Dendritic cell treated with granulocyte-macrophage colony-stimulating factor and Interleukin-4, amounts not matched to agents 40 ng/mL and 50 ng/mL, for 4 days (primary cell): Measurements from ENCODE around the gene FGF4.

Source experiments
- H3K27ac Mint-ChIP-seq: one replicate; pipeline ENCODE4 v1.8.0; 2022; ENCODE audit warnings: mild to moderate bottlenecking, mixed read lengths
- H3K27me3 Mint-ChIP-seq: one replicate; pipeline ENCODE4 v1.8.0; 2022; ENCODE audit warnings: mild to moderate bottlenecking, mixed read lengths
- H3K36me3 Mint-ChIP-seq: one replicate; pipeline ENCODE4 v1.8.0; 2022; ENCODE audit warnings: low read depth, mixed read lengths
- H3K4me1 Mint-ChIP-seq: one replicate; pipeline ENCODE4 v1.8.0; 2022; ENCODE audit warnings: low read depth, mixed read lengths
- H3K4me3 Mint-ChIP-seq: one replicate; pipeline ENCODE4 v1.8.0; 2022; ENCODE audit warnings: mild to moderate bottlenecking, moderate library complexity, mixed read lengths
- H3K9me3 Mint-ChIP-seq: one replicate; pipeline ENCODE4 v1.8.0; 2022; ENCODE audit warnings: mixed read lengths
- intact Hi-C: fragments of 100-400 bp; cut with micrococcal nuclease; formaldehyde crosslinking; loops from one replicate; pipeline ENCODE4 v1.15.0; 2022

Gene FGF4

DNA sequence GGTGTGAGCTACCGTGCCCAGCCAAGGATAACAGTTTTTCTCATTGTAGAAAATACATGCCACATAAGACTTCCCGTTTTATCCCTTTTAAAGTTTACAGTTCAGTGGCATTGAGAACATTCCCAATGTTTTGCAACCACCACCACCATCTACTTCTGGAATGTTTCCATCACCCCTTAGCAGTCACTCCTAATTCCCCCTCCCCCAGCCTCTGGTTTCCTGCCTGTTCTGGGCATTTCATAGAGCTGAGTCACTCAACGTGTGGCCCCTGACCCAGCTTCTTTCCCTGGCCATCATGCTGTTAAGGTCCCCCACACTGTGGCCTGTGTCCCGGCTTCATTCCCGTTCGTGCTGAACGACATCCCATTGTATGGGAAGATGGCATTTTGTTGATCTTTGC, 30.7 kb downstream of the FGF4 start:
- Mint-ChIP-seq H3K27ac (no peak overlapping the region), H3K4me1 (no peaks in the 10 kb centered on the region), H3K9me3 (no peaks in the 10 kb centered on the region), H3K4me3 (no peak overlapping the region), H3K36me3 (no peaks in the 10 kb centered on the region), H3K27me3 (peaks cover 6% of the 10 kb centered on the region)
- intact Hi-C loops: no loop called here

GRCh38 chr11:69734841-69735240, 40.3 kb downstream of the FGF4 start:
- Mint-ChIP-seq H3K4me1 (no peaks in the 10 kb centered on the region), H3K27me3 (peaks cover 11% of the 10 kb centered on the region), H3K36me3 (no peaks in the 10 kb centered on the region), H3K9me3 (peaks cover 11% of the 10 kb centered on the region), H3K4me3 (no peak overlapping the region), H3K27ac (no peak overlapping the region)
- intact Hi-C loops: no loop called here

GRCh38 chr11:69734367-69734766, 40.8 kb downstream of the FGF4 start:
- Mint-ChIP-seq H3K27me3 (peaks cover 14% of the 10 kb centered on the region), H3K36me3 (no peaks in the 10 kb centered on the region), H3K4me1 (no peaks in the 10 kb centered on the region), H3K4me3 (no peak overlapping the region), H3K27ac (no peak overlapping the region), H3K9me3 (peaks cover 11% of the 10 kb centered on the region)
- intact Hi-C loops: no loop called here

DNA sequence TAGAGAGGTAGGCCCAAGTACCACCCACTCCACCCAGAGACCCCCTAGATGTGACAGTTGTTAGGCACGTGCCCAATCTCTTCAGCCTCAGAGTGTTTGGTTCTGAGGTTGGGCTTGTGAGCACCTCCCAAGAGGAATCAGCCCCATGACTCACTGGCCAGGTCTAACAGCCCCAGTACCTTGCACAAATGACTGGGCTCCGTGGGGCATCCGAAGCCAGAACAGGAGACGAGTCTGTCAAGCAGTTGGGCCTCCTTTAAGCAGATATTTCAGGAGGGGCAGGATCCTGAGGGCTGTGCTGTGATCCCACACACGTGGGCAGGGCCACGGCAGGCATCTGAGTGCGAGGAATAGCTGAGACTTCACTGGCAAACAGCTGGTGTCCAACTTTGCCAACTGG, 42.2 kb downstream of the FGF4 start:
- Mint-ChIP-seq H3K9me3 (peaks cover 11% of the 10 kb centered on the region), H3K27me3 (peaks cover 15% of the 10 kb centered on the region), H3K36me3 (no peaks in the 10 kb centered on the region), H3K27ac (no peak overlapping the region), H3K4me1 (no peaks in the 10 kb centered on the region), H3K4me3 (no peak overlapping the region)
- intact Hi-C loops: no loop called here

GRCh38 chr11:69731110-69731509, 44.0 kb downstream of the FGF4 start:
- Mint-ChIP-seq H3K36me3 (no peaks in the 10 kb centered on the region), H3K27me3 (peaks cover 26% of the 10 kb centered on the region), H3K9me3 (peaks cover 11% of the 10 kb centered on the region), H3K27ac (no peak overlapping the region), H3K4me3 (no peak overlapping the region), H3K4me1 (no peaks in the 10 kb centered on the region)
- intact Hi-C loops: no loop called here

- peaks cover 11% of the 10 kb centered on the region for H3K9me3 Mint-ChIP-seq
- H3K27ac Mint-ChIP-seq: no peak overlapping the region
- H3K36me3 Mint-ChIP-seq: no peaks in the 10 kb centered on the region
- intact Hi-C loops: no loop called here
- no peak overlapping the region for H3K4me3 Mint-ChIP-seq
- no peaks in the 10 kb centered on the region for H3K4me1 Mint-ChIP-seq
- peaks cover 29% of the 10 kb centered on the region for H3K27me3 Mint-ChIP-seq
These were observed 44.6 kb downstream of the FGF4 start for GRCh38 chr11:69730500-69730899.

DNA sequence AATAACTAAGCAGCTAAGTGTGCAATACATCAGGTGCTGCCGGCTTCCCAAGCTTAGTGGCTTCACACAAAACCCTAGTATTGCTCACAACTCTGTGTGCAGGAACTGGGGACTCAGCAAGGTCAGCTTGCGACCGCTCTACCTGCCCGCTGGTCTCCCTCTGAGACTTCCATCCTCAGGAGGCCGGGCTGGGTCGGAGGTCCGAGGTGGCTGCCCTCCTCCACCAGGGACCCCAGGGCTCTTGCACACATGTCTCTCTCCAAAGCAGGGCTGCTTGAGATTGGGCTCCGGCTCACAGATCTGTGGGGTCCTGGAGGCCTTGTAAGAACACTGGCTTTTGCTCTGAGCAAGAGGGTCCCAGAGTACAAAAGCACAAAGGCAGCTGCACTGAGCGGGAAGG, 45.9 kb downstream of the FGF4 start:
- no peaks in the 10 kb centered on the region for H3K4me1 Mint-ChIP-seq
- H3K4me3 Mint-ChIP-seq: no peak overlapping the region
- intact Hi-C loops: no loop called here
- H3K27ac Mint-ChIP-seq: no peak overlapping the region
- no peaks in the 10 kb centered on the region for H3K36me3 Mint-ChIP-seq
- H3K27me3 Mint-ChIP-seq: peaks cover 36% of the 10 kb centered on the region
- H3K9me3 Mint-ChIP-seq: peaks cover 4% of the 10 kb centered on the region

GRCh38 chr11:69727266-69727665, 47.9 kb downstream of the FGF4 start:
- Mint-ChIP-seq H3K4me3 (no peak overlapping the region), H3K27ac (no peak overlapping the region), H3K9me3 (no peaks in the 10 kb centered on the region), H3K4me1 (no peaks in the 10 kb centered on the region), H3K27me3 (peaks cover 46% of the 10 kb centered on the region), H3K36me3 (no peaks in the 10 kb centered on the region)
- intact Hi-C loops: no loop called here

DNA sequence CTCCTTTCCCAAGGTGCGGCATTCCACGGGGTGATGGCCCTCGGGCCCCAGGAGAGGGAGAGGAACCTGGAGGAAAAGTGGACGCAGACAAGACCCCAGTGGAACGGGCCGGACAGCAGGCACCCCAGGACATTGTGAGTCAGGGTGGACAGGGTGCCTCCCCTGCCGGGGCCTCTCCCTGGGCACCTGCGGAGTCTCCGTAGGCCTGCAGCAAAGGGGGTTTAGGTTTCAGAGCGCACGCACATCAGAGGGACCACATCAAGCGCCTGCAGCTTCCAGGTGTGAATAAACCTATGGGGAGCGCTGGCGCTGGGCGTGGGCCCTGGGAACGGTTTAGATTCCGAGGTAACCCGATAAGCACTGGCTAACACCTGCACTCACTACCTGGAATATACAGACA, 48.7 kb downstream of the FGF4 start:
- peaks cover 50% of the 10 kb centered on the region for H3K27me3 Mint-ChIP-seq

GRCh38 chr11:69726019-69726418, 49.1 kb downstream of the FGF4 start:
- H3K27ac Mint-ChIP-seq: no peak overlapping the region
- H3K9me3 Mint-ChIP-seq: no peaks in the 10 kb centered on the region
- no peaks in the 10 kb centered on the region for H3K36me3 Mint-ChIP-seq
- intact Hi-C loops: no loop called here
- no peak overlapping the region for H3K4me3 Mint-ChIP-seq
- H3K27me3 Mint-ChIP-seq: peaks cover 55% of the 10 kb centered on the region
- no peaks in the 10 kb centered on the region for H3K4me1 Mint-ChIP-seq

More for the DNA sequence above, 48.7 kb downstream of the FGF4 start:
- Mint-ChIP-seq H3K4me3 (no peak overlapping the region), H3K36me3 (no peaks in the 10 kb centered on the region), H3K4me1 (no peaks in the 10 kb centered on the region), H3K9me3 (no peaks in the 10 kb centered on the region), H3K27ac (no peak overlapping the region)
- intact Hi-C loops: no loop called here

DNA sequence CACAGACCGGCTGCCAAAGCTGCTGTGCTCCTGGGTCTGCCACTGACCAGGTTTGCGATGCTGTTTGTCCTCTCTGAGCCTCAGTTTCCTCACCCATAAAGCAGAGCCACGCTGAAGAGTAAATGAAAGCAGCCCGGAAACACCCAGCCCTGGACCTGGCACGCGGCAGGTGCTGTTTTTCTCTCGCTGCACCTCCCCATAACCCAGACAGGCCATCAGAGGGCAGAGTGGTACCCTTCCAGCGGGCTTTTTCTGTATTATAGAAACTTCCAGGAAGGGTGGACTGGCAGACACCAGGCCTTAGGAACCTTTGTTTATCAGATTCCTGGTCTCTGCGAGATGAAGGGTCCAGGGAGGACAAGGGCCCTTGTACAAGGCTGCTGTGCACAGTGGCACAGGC, 53.4 kb downstream of the FGF4 start:
- intact Hi-C loops: no loop called here
- Mint-ChIP-seq H3K36me3 (no peaks in the 10 kb centered on the region), H3K4me3 (no peak overlapping the region), H3K27ac (no peak overlapping the region), H3K9me3 (no peaks in the 10 kb centered on the region), H3K4me1 (no peaks in the 10 kb centered on the region), H3K27me3 (peaks cover 74% of the 10 kb centered on the region)

- no peaks in the 10 kb centered on the region for H3K36me3 Mint-ChIP-seq
- no peaks in the 10 kb centered on the region for H3K9me3 Mint-ChIP-seq
- intact Hi-C loops: no loop called here
- no peak overlapping the region for H3K27ac Mint-ChIP-seq
- no peaks in the 10 kb centered on the region for H3K4me1 Mint-ChIP-seq
- peaks cover 70% of the 10 kb centered on the region for H3K27me3 Mint-ChIP-seq
- no peak overlapping the region for H3K4me3 Mint-ChIP-seq
These were observed 54.0 kb downstream of the FGF4 start for GRCh38 chr11:69721106-69721505.
